SK-N-MC (cell line): ENCODE measurements around the gene FBXO40.

Source experiments
- DNase-seq: peaks from one replicate; pipeline ENCODE4 v3.0.0-alpha.2; 2011; ENCODE audit warnings: low read depth, low spot score
- H3K27ac ChIP-seq: fragments of 200-600 bp; sonication (generic); 2 replicates; pipeline ENCODE4 v1.5.1; 2016; ENCODE audit warnings: mixed run types
- H3K36me3 ChIP-seq: fragments of 200-600 bp; sonication (generic); 2 replicates; pipeline ENCODE4 v1.6.1; 2017; ENCODE audit warnings: antibody characterized with exemption, low read length, mixed read lengths; ENCODE audit not compliant: insufficient read depth
- H3K4me3 ChIP-seq: fragments of 200-600 bp; sonication (generic); 2 replicates; pipeline ENCODE4 v1.5.1; 2016
- H3K9ac ChIP-seq: fragments of 200-600 bp; sonication (generic); 2 replicates; pipeline ENCODE4 v1.8.0; 2017; ENCODE audit warnings: mixed run types, mixed read lengths; ENCODE audit not compliant: insufficient read length
- H3K9me3 ChIP-seq: fragments of 200-600 bp; sonication (generic); 2 replicates; pipeline ENCODE4 v1.6.1; 2017; ENCODE audit warnings: low read depth, mild to moderate bottlenecking, antibody characterized with exemption, low read length, moderate library complexity, mixed read lengths
- EZH2 ChIP-seq: fragments of 200-600 bp; sonication (generic); IDR thresholded peaks from one replicate; pipeline ENCODE4 v1.6.1; 2017; ENCODE audit warnings: antibody characterized with exemption
- FOXP2 ChIP-seq: optimal IDR thresholded peaks from 2 replicates; pipeline ENCODE3; 2011; ENCODE audit warnings: mild to moderate bottlenecking, moderate library complexity; ENCODE audit not compliant: insufficient read depth; ENCODE audit errors: extremely low read length, control extremely low read depth
- POLR2AphosphoS5 ChIP-seq: IDR thresholded peaks from 2 replicates; pipeline ENCODE4 v1.6.1; 2012; ENCODE audit warnings: mild to moderate bottlenecking, low read depth, low read length, borderline replicate concordance

The FBXO40 gene

DNA sequence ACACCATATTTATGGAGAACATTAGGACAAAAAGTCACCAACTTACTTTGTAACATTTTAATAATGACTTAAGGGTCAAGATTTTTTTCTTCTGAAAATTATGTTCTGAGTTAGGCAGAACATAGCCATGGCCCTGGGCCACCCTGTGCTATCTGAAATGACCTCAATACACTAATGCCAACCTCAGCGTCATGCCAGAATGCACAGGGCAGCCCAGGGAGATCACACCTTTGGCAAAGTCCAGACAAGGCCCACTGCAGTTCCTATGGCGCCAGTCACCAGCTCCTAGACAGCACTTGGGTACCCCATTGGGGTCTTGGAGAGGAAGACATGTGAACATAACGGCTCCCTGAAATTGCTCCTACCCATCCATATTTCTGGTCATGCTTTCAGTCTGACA lies 34.4 kb downstream of the FBXO40 start:
- Histone ChIP-seq H3K4me3 (no peak overlapping the region), H3K9me3 (no peaks in the 10 kb centered on the region), H3K27ac (no peak overlapping the region), H3K9ac (no peak overlapping the region), H3K36me3 (no peaks in the 10 kb centered on the region)
- DNase-seq = no peak
- no peak for TF ChIP-seq POLR2AphosphoS5
- TF ChIP-seq EZH2 = no peak

DNA sequence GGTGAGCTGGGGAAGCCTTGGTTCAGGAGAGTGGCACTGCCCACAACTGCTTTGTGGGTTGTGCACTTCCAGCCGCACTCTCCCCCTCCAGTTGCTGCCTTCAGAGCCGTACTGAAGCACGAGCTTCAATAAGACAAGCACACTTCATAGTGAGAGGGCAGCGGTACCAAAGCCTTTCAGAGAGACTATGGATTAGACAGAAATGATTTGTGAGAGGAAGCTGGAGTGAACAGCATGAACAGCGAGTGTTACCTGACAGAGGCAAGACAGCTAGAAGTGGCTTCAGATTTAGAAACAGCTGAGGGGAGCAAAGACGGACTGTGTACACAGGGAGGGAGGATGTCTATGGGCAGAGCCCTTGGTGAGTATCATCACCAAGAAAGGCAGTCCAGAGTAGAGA lies 36.4 kb downstream of the FBXO40 start:
- Histone ChIP-seq H3K36me3 (no peaks in the 10 kb centered on the region), H3K9me3 (no peaks in the 10 kb centered on the region), H3K9ac (no peak overlapping the region), H3K4me3 (no peak overlapping the region), H3K27ac (no peak overlapping the region)
- TF ChIP-seq POLR2AphosphoS5 = no peak
- no peak for TF ChIP-seq FOXP2
- TF ChIP-seq EZH2 = no peak
- DNase-seq = no peak

DNA sequence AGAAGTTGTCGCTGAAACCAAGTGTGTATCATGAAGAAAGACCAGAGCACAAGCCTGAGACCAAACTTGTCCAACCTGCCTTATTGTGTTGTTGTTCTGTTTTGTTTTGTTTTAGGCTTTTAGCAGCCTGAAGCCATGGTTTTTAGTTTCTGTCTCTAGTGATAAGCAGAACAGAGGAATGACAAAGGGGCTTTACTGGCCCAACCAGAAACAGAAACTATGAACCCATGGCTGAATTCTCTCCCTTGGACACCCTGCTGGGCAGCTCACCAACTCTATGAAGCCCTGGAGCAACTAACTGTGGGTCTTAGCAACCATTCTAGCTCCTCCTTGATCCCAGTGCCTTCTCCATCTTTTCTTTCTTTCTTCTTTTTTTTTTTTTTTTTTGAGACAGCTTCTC lies 37.2 kb downstream of the FBXO40 start:
- no peak for DNase-seq
- no peak for TF ChIP-seq EZH2
- Histone ChIP-seq H3K36me3 (no peaks in the 10 kb centered on the region), H3K4me3 (no peak overlapping the region), H3K9ac (no peak overlapping the region), H3K9me3 (no peaks in the 10 kb centered on the region), H3K27ac (no peak overlapping the region)

DNA sequence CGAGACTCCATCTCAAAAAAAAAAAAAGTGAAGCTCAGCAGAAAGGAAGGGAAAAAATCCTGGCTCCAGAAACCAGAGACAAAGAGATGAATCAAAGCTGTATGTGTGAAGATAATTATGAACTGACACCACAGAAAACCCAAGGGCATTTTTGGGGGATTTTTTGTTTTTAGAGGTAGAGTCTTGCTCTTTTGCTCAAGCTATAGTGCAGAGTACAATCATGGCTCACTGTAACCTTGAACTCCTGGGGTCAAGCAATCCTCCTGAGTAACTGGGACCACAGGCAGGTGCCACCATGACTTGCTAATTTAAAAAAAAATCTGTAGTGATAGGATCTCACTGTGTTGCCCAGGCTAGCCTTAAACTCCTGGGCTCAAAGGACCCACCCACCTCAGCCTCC lies 44.7 kb downstream of the FBXO40 start:
- H3K9ac ChIP-seq = no peak overlapping the region
- TF ChIP-seq POLR2AphosphoS5 = no peak
- TF ChIP-seq EZH2 = no peak
- no peak for TF ChIP-seq FOXP2
- H3K9me3 ChIP-seq = no peaks in the 10 kb centered on the region
- DNase-seq = no peak
- H3K27ac ChIP-seq = no peak overlapping the region
- no peaks in the 10 kb centered on the region for H3K36me3 ChIP-seq
- no peak overlapping the region for H3K4me3 ChIP-seq

DNA sequence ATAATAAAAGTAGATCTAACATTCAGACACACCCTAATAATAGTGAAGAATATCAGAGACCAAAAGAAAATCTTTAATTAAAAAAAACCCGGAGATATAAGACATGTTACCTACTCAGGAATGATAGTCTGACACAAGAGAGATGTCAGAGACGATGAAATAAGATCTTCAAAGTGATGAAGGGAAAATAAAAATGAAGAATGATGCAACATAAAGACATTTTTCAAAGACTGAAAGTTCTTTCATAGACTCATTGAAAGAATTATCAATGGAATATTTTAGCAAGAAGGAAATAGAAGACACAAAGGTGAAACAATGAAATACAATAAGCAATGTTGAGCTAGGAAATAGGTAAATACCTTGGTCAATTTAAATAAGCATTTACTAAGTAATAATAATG lies 47.9 kb downstream of the FBXO40 start:
- no peak overlapping the region for H3K9ac ChIP-seq
- H3K27ac ChIP-seq = no peak overlapping the region
- H3K9me3 ChIP-seq = no peaks in the 10 kb centered on the region
- DNase-seq = no peak
- no peaks in the 10 kb centered on the region for H3K36me3 ChIP-seq
- TF ChIP-seq POLR2AphosphoS5 = no peak
- TF ChIP-seq EZH2 = no peak
- no peak for TF ChIP-seq FOXP2
- H3K4me3 ChIP-seq = no peak overlapping the region

DNA sequence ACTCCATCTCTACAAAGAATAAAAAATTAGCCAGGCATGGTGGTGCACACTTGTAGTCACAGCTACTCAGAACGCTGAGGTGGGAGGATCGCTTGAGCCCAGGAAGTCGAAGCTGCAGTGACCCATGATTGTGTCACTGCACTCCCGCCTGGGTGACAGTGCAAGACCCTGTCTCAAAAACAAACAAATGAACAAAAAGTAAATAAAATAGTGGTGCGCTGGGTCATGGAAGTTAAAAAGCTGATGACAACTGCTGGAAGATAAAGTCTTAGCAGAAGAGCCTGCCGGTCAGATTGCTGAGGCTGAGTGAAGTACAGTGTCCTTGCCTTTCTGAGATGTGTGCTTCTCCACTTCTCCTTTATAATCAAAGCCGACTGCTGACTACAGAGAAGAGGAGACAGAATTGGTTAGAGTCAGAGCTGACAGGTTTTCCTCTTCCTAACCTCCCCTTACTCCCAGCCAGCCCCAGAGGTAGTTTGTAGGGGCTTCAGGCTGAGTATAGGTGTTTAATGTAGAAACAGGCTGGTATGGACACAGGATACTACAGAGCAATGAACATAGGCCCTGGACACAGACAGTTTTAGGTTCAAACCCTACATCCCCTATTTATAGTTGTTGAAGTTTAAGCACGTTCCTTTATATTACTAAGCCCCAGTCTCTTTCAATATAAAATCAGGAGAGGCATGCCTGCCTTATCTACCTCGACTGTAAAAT lies 49.6 kb downstream of the FBXO40 start:
- H3K36me3 ChIP-seq = no peaks in the 10 kb centered on the region
- H3K4me3 ChIP-seq = no peak overlapping the region
- DNase-seq = no peak
- TF ChIP-seq POLR2AphosphoS5 (no peak), EZH2 (no peak), FOXP2 (no peak)
- no peak overlapping the region for H3K9ac ChIP-seq
- no peak overlapping the region for H3K27ac ChIP-seq
- H3K9me3 ChIP-seq = no peaks in the 10 kb centered on the region

DNA sequence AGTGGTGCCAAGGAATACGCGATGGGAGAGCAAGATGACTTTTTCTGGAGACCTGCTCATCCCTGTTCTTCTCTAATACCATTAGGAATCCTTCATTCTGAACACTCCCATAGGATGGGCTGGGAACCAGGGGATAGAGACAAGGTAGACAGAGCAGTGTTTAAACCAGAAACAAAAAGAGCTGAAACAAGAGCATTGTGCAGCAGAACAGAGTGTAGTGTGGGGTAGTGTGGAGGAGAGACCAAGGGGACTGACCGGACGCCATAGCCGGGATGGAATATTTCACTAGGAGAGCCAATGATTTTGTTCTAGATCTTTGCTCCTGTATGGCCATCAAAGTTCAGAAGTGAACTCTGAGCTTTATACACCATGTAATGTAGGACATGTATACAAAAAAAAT lies 51.9 kb downstream of the FBXO40 start:
- Histone ChIP-seq H3K9me3 (no peaks in the 10 kb centered on the region), H3K36me3 (no peaks in the 10 kb centered on the region), H3K27ac (no peak overlapping the region), H3K4me3 (no peak overlapping the region), H3K9ac (no peak overlapping the region)
- no peak for DNase-seq
- TF ChIP-seq FOXP2 = no peak
- TF ChIP-seq EZH2 = no peak
- TF ChIP-seq POLR2AphosphoS5 = no peak

DNA sequence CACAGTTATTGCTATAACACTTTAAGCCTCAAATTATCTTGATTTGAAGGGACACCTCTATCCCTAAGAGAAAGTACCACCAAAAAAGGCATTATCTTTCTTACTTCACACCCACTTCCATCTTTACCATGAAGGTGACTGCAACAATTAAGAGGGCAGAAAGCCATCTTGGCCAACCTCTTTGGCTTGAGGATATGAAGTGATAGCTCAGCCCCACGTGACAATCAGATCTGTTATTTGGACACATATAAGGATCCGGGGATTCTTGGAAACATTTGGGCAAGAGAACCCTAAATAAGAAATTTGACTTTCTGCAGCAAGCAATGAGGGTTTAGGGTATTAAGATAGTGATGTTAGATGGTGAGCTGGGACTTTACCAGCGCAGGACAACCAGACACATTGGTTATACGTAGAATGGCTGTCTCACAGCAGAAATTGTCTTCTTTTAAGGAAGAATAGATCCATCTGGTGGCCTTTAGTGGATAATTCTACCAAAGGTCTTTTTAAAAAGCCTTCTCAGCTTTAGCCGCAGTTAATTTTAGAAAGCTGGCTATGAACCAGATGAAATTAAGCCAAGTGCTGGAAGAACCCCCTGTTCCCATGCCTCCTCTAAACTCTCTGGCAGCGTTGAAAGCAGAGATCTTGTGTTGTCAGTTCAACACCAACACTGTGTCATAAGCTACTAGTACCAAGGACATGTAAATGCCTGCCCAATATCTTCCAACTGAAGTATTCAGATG lies 55.2 kb downstream of the FBXO40 start:
- Histone ChIP-seq H3K36me3 (no peaks in the 10 kb centered on the region), H3K9me3 (no peaks in the 10 kb centered on the region), H3K9ac (no peak overlapping the region), H3K27ac (no peak overlapping the region), H3K4me3 (no peak overlapping the region)
- no peak for TF ChIP-seq EZH2
- DNase-seq = no peak

DNA sequence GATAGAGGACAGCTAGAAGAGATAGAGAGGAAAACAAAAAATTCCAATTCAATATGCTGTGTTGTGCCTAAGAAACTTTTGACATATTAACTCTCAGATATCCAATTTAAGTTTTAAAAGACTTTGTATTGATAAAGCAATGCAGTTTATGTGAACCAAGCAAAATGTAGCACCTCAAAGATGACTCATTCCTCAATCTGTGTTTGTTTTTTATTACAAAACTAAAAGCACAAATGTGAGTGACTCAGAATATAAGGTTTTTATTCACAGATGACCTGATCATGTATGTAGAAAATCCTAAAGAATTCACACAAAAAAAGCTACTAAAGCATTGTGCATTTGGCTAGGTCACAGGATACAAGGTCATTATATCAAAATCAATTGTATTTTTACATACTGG lies 56.5 kb downstream of the FBXO40 start:
- no peak for DNase-seq
- H3K9me3 ChIP-seq = no peaks in the 10 kb centered on the region
- H3K36me3 ChIP-seq = no peaks in the 10 kb centered on the region
- TF ChIP-seq EZH2 (no peak), FOXP2 (no peak), POLR2AphosphoS5 (no peak)
- H3K27ac ChIP-seq = no peak overlapping the region
- H3K9ac ChIP-seq = no peak overlapping the region
- H3K4me3 ChIP-seq = no peak overlapping the region
